IMR-90 (cell line): ENCODE results near the gene HIPK1. TPM values are rescaled to one million over a fixed set of nuclear protein-coding genes. Genes with fewer than 3 reads are reported as not detected.

ENCODE experiments used
- ATAC-seq: fragments of 200-7000 bp; cut with Tn5 transposase; 2 replicates; pipeline ENCODE4 v1.9.1; 2020; ENCODE audit warnings: low read depth, mild to moderate bottlenecking, moderate library complexity
- BruUV-seq: library from RNA; stranded (reverse); fragments of 400-500 nt; replicated peaks from 2 replicates; lab custom pipeline; 2021; lab: Mats Ljungman, UMichigan
- CTCF ChIA-PET: fragments of 300-600 bp; formaldehyde crosslinking; extraction: SDS; loops from one replicate; lab custom pipeline; 2021; ENCODE audit warnings: antibody characterized with exemption; lab: Yijun Ruan, JAX
- POLR2A ChIA-PET: fragments of 300-600 bp; sonication (Branson Sonifier 250); formaldehyde crosslinking; loops from one replicate; lab custom pipeline; 2022; ENCODE audit warnings: antibody characterized with exemption; ENCODE audit not compliant: unreplicated experiment; lab: Charles Lee
- DNase-seq: peaks from one replicate; pipeline ENCODE4 v3.0.0; 2013
- H2AFZ ChIP-seq: replicated peaks from 2 replicates; pipeline ENCODE3; 2013; ENCODE audit warnings: low read length, mild to moderate bottlenecking; ENCODE audit not compliant: poor library complexity
- H2AK5ac ChIP-seq: 2 replicates; pipeline ENCODE4 v1.6.1; 2013; ENCODE audit warnings: low read depth, low read length, inconsistent platforms
- H2AK9ac ChIP-seq: replicated peaks from 2 replicates; pipeline ENCODE3; 2013; ENCODE audit warnings: mild to moderate bottlenecking, low read depth, low read length, moderate library complexity; ENCODE audit not compliant: poor library complexity
- H2BK120ac ChIP-seq: 2 replicates; pipeline ENCODE4 v1.6.1; 2013; ENCODE audit warnings: low read depth, low read length, inconsistent platforms
- H2BK15ac ChIP-seq: 3 replicates; pipeline ENCODE4 v1.6.1; 2013; ENCODE audit warnings: low read depth, low read length, inconsistent platforms
- H2BK20ac ChIP-seq: 2 replicates; pipeline ENCODE4 v1.6.1; 2013; ENCODE audit warnings: low read depth, mild to moderate bottlenecking, inconsistent platforms, low read length, moderate library complexity
- H2BK5ac ChIP-seq: 2 replicates; pipeline ENCODE4 v1.6.1; 2013; ENCODE audit warnings: mild to moderate bottlenecking, low read depth, low read length, inconsistent platforms; ENCODE audit not compliant: poor library complexity, severe bottlenecking
- H3K14ac ChIP-seq: replicated peaks from 2 replicates; pipeline ENCODE4 v1.6.1; 2013; ENCODE audit warnings: low read depth, low read length, inconsistent platforms
- H3K18ac ChIP-seq: 2 replicates; pipeline ENCODE4 v1.6.1; 2013; ENCODE audit warnings: low read depth, low read length, control low read depth
- H3K23ac ChIP-seq: 2 replicates; pipeline ENCODE4 v1.6.1; 2013; ENCODE audit warnings: low read depth, low read length, inconsistent platforms
- H3K27ac ChIP-seq: 2 replicates; pipeline ENCODE4 v1.5.1; 2013; ENCODE audit warnings: mild to moderate bottlenecking, control low read depth, low read length; ENCODE audit not compliant: insufficient read depth
- H3K27me3 ChIP-seq: 2 replicates; pipeline ENCODE4 v1.6.1; 2013; ENCODE audit warnings: low read length; ENCODE audit not compliant: control insufficient read depth, insufficient read depth
- H3K36me3 ChIP-seq: 2 replicates; pipeline ENCODE4 v1.6.1; 2013; ENCODE audit warnings: low read length, mixed read lengths; ENCODE audit not compliant: control insufficient read depth, insufficient read depth
- H3K4ac ChIP-seq: 2 replicates; pipeline ENCODE4 v1.6.1; 2013; ENCODE audit warnings: low read depth, low read length, inconsistent platforms
- H3K4me1 ChIP-seq: 2 replicates; pipeline ENCODE4 v1.6.1; 2013; ENCODE audit warnings: low read length, mixed read lengths; ENCODE audit not compliant: control insufficient read depth, insufficient read depth
- H3K4me2 ChIP-seq: 2 replicates; pipeline ENCODE4 v1.6.1; 2013; ENCODE audit warnings: low read depth, mild to moderate bottlenecking, control low read depth, low read length, moderate library complexity
- H3K4me3 ChIP-seq: 2 replicates; pipeline ENCODE4 v1.5.1; 2013; ENCODE audit warnings: low read depth, mild to moderate bottlenecking, control low read depth, low read length, moderate library complexity; ENCODE audit not compliant: insufficient read depth
- H3K56ac ChIP-seq: 2 replicates; pipeline ENCODE4 v1.6.1; 2013; ENCODE audit warnings: low read length, inconsistent platforms; ENCODE audit not compliant: insufficient read depth; ENCODE audit errors: extremely low read depth
- H3K79me1 ChIP-seq, 2 experiments: 2 replicates each; pipeline ENCODE4 v1.6.1; 2013; ENCODE audit warnings: low read length in 2 of 2, inconsistent platforms in 1 of 2, low read depth in 1 of 2
- H3K9ac ChIP-seq: 2 replicates; pipeline ENCODE4 v1.6.1; 2013; ENCODE audit warnings: low read depth, low read length, control low read depth
- H3K9me1 ChIP-seq: 2 replicates; pipeline ENCODE4 v1.6.1; 2013; ENCODE audit warnings: low read length, inconsistent platforms; ENCODE audit not compliant: insufficient read depth
- H3K9me3 ChIP-seq: 2 replicates; pipeline ENCODE4 v1.6.1; 2013; ENCODE audit warnings: low read length; ENCODE audit not compliant: control insufficient read depth, insufficient read depth
- H4K20me1 ChIP-seq: 2 replicates; pipeline ENCODE4 v1.6.1; 2013; ENCODE audit warnings: low read length, inconsistent platforms; ENCODE audit not compliant: insufficient read depth
- H4K5ac ChIP-seq: 2 replicates; pipeline ENCODE4 v1.6.1; 2013; ENCODE audit warnings: mild to moderate bottlenecking, low read depth, low read length, control low read depth
- H4K8ac ChIP-seq, 2 experiments: 2 replicates each; pipeline ENCODE4 v1.6.1; 2013; ENCODE audit warnings: low read depth in 2 of 2, low read length in 2 of 2, control low read depth in 1 of 2, inconsistent platforms in 1 of 2
- H4K91ac ChIP-seq: 2 replicates; pipeline ENCODE4 v1.6.1; 2013; ENCODE audit warnings: low read depth, low read length, inconsistent platforms; ENCODE audit not compliant: insufficient read depth
- CHD1 ChIP-seq: IDR thresholded peaks from 2 replicates; pipeline ENCODE4 v1.6.1; 2012; ENCODE audit warnings: low read depth, low read length, improper control_type of control experiment
- CTCF ChIP-seq: conservative IDR thresholded peaks from 2 replicates; pipeline ENCODE4 v1.5.1; 2012; ENCODE audit warnings: mild to moderate bottlenecking, low read depth, low read length, improper control_type of control experiment
- ELK1 ChIP-seq: fragments of 150-350 bp; IDR thresholded peaks from 2 replicates; pipeline ENCODE4 v1.6.1; 2016; ENCODE audit warnings: low read depth, mild to moderate bottlenecking, low read length, moderate library complexity, borderline replicate concordance
- RAD21 ChIP-seq: IDR thresholded peaks from 2 replicates; pipeline ENCODE4 v1.6.1; 2012; ENCODE audit warnings: low read length, improper control_type of control experiment
- SMC3 ChIP-seq: fragments of 150-350 bp; IDR thresholded peaks from 2 replicates; pipeline ENCODE4 v1.6.1; 2016; ENCODE audit warnings: low read depth, mild to moderate bottlenecking, antibody characterized with exemption, low read length, moderate library complexity
- WGBS, 2 experiments: methylation state at CpG; one replicate each; pipeline versions ENCODE4 v1.1.5 to v1.1.7; 2013; ENCODE audit warnings: missing lambda C conversion rate in 2 of 2; ENCODE audit not compliant: insufficient read length in 1 of 2; ENCODE audit errors: extremely low coverage in 2 of 2; 5-methylcytosine and 5-hydroxymethylcytosine counted together
- dilution Hi-C: fragments of 300-500 bp; cut with HindIII; formaldehyde crosslinking; loops from one replicate; pipeline ENCODE4 v1.14.3; 2018; ENCODE audit warnings: low sequenced_read_pairs; ENCODE audit not compliant: unreplicated experiment
- in situ Hi-C: fragments of 300-500 bp; cut with MboI; formaldehyde crosslinking; loops from 3 replicates; pipeline ENCODE4 v1.14.3; 2019; ENCODE audit warnings: low sequenced_read_pairs, inconsistent platforms, mixed read lengths
- intact Hi-C: fragments of 100-400 bp; cut with micrococcal nuclease; formaldehyde crosslinking; loops from 2 replicates; pipeline ENCODE4 v1.10.0; 2022
- polyA plus RNA-seq, 3 experiments: library from polyadenylated mRNA; depleted of rRNA; stranded (reverse); fragments of >200 nt; gene quantifications; 2 replicates each; pipeline ENCODE4 v1.2.3, GENCODE V29; 2012; ENCODE audit warnings: low replicate concordance in 1 of 3
- total RNA-seq: library from RNA; depleted of rRNA; stranded (reverse); fragments of >200 nt; gene quantifications from 2 replicates; pipeline ENCODE4 v1.2.3, GENCODE V29; 2012

Gene HIPK1
- total and polyA plus RNA-seq, 2 of the 4 experiments (the other 2 are of a cell fraction), result 15.3 to 33.9 TPM

GRCh38 chr1:113949007-113949406 is 19.9 kb downstream of the HIPK1 start:
- CTCF ChIA-PET, result interaction anchor here (0.6 to 1.5 kb wide), 4 partner anchors 10 to 1234 kb away, joined by 3 to 5 read pairs (median 3); no protein-coding TSS in a partner anchor
- Histone ChIP-seq H4K20me1 (peaks cover 14% of the 10 kb centered on the region; the same call in 1 of the 2 replicates), H2AFZ (no peak overlapping the region), H4K8ac (no peak overlapping the region), H3K27me3 (no peaks in the 10 kb centered on the region), H3K4ac (no peak overlapping the region), H2AK5ac (no peak overlapping the region), H3K79me1 (peaks cover 25 to 52% of the 10 kb centered on the region in 2 experiments), H3K4me2 (no peak overlapping the region), H3K9ac (no peak overlapping the region), H2BK20ac (no peak overlapping the region), H2BK120ac (no peak overlapping the region), H3K9me3 (no peaks in the 10 kb centered on the region), H3K36me3 (peaks cover 8% of the 10 kb centered on the region; the same call in 1 of the 2 replicates), H3K23ac (no peak overlapping the region), H3K4me3 (no peak overlapping the region), H3K27ac (no peak overlapping the region), H4K91ac (no peak overlapping the region), H3K4me1 (peaks cover 7% of the 10 kb centered on the region), H3K9me1 (peaks cover 3% of the 10 kb centered on the region; the same call in 1 of the 2 replicates), H3K14ac (no peak overlapping the region), H3K56ac (no peak overlapping the region), H2AK9ac (no peak overlapping the region), H2BK15ac (no peak overlapping the region), H2BK5ac (no peak overlapping the region), H3K18ac (no peak overlapping the region), H4K5ac (no peak overlapping the region)
- POLR2A ChIA-PET, result interaction anchor here (0.6 to 1.1 kb wide), 4 partner anchors 9 to 37 kb away, joined by 3 to 14 read pairs (median 4); no protein-coding TSS in a partner anchor
- ATAC-seq, result no peak
- WGBS, 2 experiments, result 80% methylated on average over 3 of the region's 5 CpGs; no CpG with 5 or more reads in 1 of the 2 experiments
- no peak for DNase-seq
- in situ Hi-C loops, result no loop called here
- TF ChIP-seq CHD1, result no peak
- peak; percentile 40 for TF ChIP-seq CTCF
- TF ChIP-seq SMC3, result peak; percentile 52
- no peak for TF ChIP-seq ELK1
- TF ChIP-seq RAD21, result peak; percentile 22; the same call in 1 of the 2 replicates
- dilution Hi-C loops, result no loop called here
- intact Hi-C loops, result loop anchor here (5.0 kb wide), 1 partner anchor 112 kb away; no protein-coding TSS in a partner anchor
- BruUV-seq, result no TSS peak
